HepG2 (cell line): ENCODE data around the gene GOLGA6C. TPM values are rescaled to one million over a fixed set of nuclear protein-coding genes. Genes with fewer than 3 reads are reported as not detected.
A peak's percentile ranks its signal among the peaks of the same experiment; 100 is the strongest.

Experiments used
- CCDC6 ChIP-seq: sonication (generic); formaldehyde crosslinking; IDR thresholded peaks from 2 replicates; pipeline ENCODE4 v1.8.1; 2022; ENCODE audit warnings: mild to moderate bottlenecking, missing genetic modification reagents, moderate library complexity
- CTCF ChIP-seq: sonication (generic); formaldehyde crosslinking; IDR thresholded peaks from 2 replicates; pipeline ENCODE4 v1.5.0; 2020; ENCODE audit warnings: mild to moderate bottlenecking, missing genetic modification reagents, moderate library complexity
- FOXP1 ChIP-seq, 2 experiments: fragments of 450-650 bp in 1 of 2; IDR thresholded peaks; 2 replicates each; pipeline ENCODE4 v1.6.1; 2017 to 2018; ENCODE audit warnings: antibody characterized with exemption in 1 of 2
- GATAD2A ChIP-seq: IDR thresholded peaks from 2 replicates; pipeline ENCODE4 v1.6.1; 2016
- GTF2F1 ChIP-seq: fragments of 150-350 bp; IDR thresholded peaks from 2 replicates; pipeline ENCODE4 v1.6.1; 2014; ENCODE audit warnings: low read length
- MIER3 ChIP-seq: IDR thresholded peaks from 2 replicates; pipeline ENCODE4 v1.6.1; 2016; ENCODE audit warnings: missing compliant biosample characterization, borderline replicate concordance
- NR2F6 ChIP-seq, 2 experiments: IDR thresholded peaks; 2 replicates each; pipeline ENCODE4 v1.6.1; 2016; ENCODE audit warnings: antibody characterized with exemption in 1 of 2, mild to moderate bottlenecking in 1 of 2
- NRL ChIP-seq: sonication (generic); formaldehyde crosslinking; IDR thresholded peaks from 2 replicates; pipeline ENCODE4 v1.5.0; 2020; ENCODE audit warnings: missing genetic modification reagents, mild to moderate bottlenecking, moderate library complexity, borderline replicate concordance
- REST ChIP-seq, 2 experiments: IDR thresholded peaks; 2 replicates each; pipeline ENCODE4 v1.6.1; 2011 to 2012; ENCODE audit warnings: low read length in 2 of 2, borderline replicate concordance in 1 of 2, low read depth in 1 of 2, mild to moderate bottlenecking in 1 of 2, moderate library complexity in 1 of 2
- SCMH1 ChIP-seq: sonication (generic); formaldehyde crosslinking; IDR thresholded peaks from 2 replicates; pipeline ENCODE4 v1.9.0; 2021; ENCODE audit warnings: missing genetic modification reagents, mild to moderate bottlenecking, borderline replicate concordance
- SIN3A ChIP-seq: IDR thresholded peaks from 2 replicates; pipeline ENCODE4 v1.6.1; 2011; ENCODE audit warnings: low read depth, mild to moderate bottlenecking, control low read depth, low read length, borderline replicate concordance
- SMARCE1 ChIP-seq: fragments of 450-650 bp; IDR thresholded peaks from 2 replicates; pipeline ENCODE4 v1.6.1; 2017; ENCODE audit warnings: borderline replicate concordance
- SNAPC5 ChIP-seq: sonication (generic); formaldehyde crosslinking; IDR thresholded peaks from 2 replicates; pipeline ENCODE4 v1.8.1; 2023; ENCODE audit warnings: mild to moderate bottlenecking, missing genetic modification reagents, borderline replicate concordance
- SP4 ChIP-seq: sonication (generic); formaldehyde crosslinking; IDR thresholded peaks from 2 replicates; pipeline ENCODE4 v1.8.1; 2023; ENCODE audit warnings: mild to moderate bottlenecking, missing genetic modification reagents
- U2AF1 ChIP-seq: fragments of 200-400 bp; formaldehyde crosslinking; optimal IDR thresholded peaks from 2 replicates; pipeline ENCODE3; 2017; ENCODE audit warnings: mild to moderate bottlenecking, low read depth, low read length
- ZKSCAN8 ChIP-seq: IDR thresholded peaks from 2 replicates; pipeline ENCODE4 v1.6.1; 2016; ENCODE audit warnings: borderline replicate concordance, missing genetic modification reagents, missing compliant biosample characterization
- ZNF24 ChIP-seq: fragments of 450-650 bp; IDR thresholded peaks from 2 replicates; pipeline ENCODE4 v1.6.1; 2017; ENCODE audit warnings: antibody characterized with exemption, mild to moderate bottlenecking
- ZNF335 ChIP-seq: sonication (generic); formaldehyde crosslinking; IDR thresholded peaks from 2 replicates; pipeline ENCODE4 v1.4.0; 2020; ENCODE audit warnings: missing genetic modification reagents
- ZNF547 ChIP-seq: sonication (generic); formaldehyde crosslinking; IDR thresholded peaks from 2 replicates; pipeline ENCODE4 v1.5.1; 2020; ENCODE audit warnings: mild to moderate bottlenecking, missing genetic modification reagents
- polyA plus RNA-seq, 8 experiments: library from polyadenylated mRNA; depleted of rRNA in 3 of 8; stranded (reverse) in 7 of 8; unstranded in 1 of 8; fragments of >200 nt; fragmentation: Illumina TruSeq in 4 of 8; extraction: Trizol in 4 of 8; gene quantifications; 2 replicates each; pipeline versions ENCODE4 v1.2.1 to v1.2.3, GENCODE V29; 2011 to 2016; ENCODE audit warnings: low read depth in 4 of 8, missing spikeins in 1 of 8, mixed read lengths in 1 of 8; ENCODE audit not compliant: insufficient read depth in 1 of 8
- total RNA-seq, 5 experiments: library from RNA; depleted of rRNA; stranded (reverse); fragments of >200 nt; fragmentation: Illumina TruSeq; extraction: Trizol; gene quantifications; 2 replicates each; pipeline ENCODE4 v1.2.3, GENCODE V29; 2016; ENCODE audit warnings: low read depth in 1 of 5
- TF ChIP-seq, protein P1 (sequence below): sonication (generic); formaldehyde crosslinking; IDR thresholded peaks from 2 replicates; pipeline ENCODE4 v1.5.0; 2020; ENCODE audit warnings: mild to moderate bottlenecking, missing genetic modification reagents, borderline replicate concordance
- TF ChIP-seq, protein P2 (sequence below): sonication (generic); formaldehyde crosslinking; IDR thresholded peaks from 2 replicates; pipeline ENCODE4 v1.8.1; 2022; ENCODE audit warnings: mild to moderate bottlenecking, missing genetic modification reagents

GOLGA6C gene
- total and polyA plus RNA-seq, 2 of the 13 experiments (the other 11 are each of a cell fraction or from before 2014, with no cell fraction given) = not detected

DNA sequence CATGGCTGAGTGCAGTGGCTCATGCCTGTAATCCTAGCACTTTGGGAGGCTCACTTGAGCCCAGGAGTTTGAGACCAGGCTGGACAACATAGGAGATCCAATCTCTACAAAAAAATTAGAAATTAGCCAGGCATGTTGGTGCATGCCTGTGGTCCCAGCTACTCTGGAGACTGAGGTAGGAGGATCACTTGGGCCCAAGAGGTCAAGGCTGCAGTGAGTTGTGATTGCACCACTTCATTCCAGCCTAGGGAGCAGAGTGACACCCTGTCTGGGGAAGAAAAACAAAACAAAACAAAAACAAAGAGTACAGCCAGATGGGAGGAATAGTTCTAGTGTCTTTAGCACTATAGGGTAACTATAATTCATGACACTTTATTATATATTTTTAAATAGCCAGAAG, 51.6 kb downstream of the GOLGA6C start (continued):
- TF ChIP-seq U2AF1 = no peak
- TF ChIP-seq SMARCE1 = no peak
- no peak for TF ChIP-seq ZNF335 (CRISPR knock-in tag)
- TF ChIP-seq REST (IDR thresholded peaks at IDR 0.05; ENCODE audit: borderline replicate concordance in 1 of 2, low read depth in 1 of 2, low read length in 2 of 2) = no peak
- no peak for TF ChIP-seq SCMH1 (CRISPR knock-in tag)
- no peak for TF ChIP-seq FOXP1 (IDR thresholded peaks at IDR 0.05)
- TF ChIP-seq FOXP1 (CRISPR knock-in tag; IDR thresholded peaks at IDR 0.05) = peak; percentile 46; the same call in 1 of the 2 replicates
- no peak for TF ChIP-seq SP4
- no peak for TF ChIP-seq GTF2F1
- no peak for TF ChIP-seq CCDC6 (CRISPR knock-in tag)
- TF ChIP-seq NRL (CRISPR knock-in tag) = no peak
- peak; percentile 68 for TF ChIP-seq NR2F6 (IDR thresholded peaks at IDR 0.05)
- TF ChIP-seq NR2F6 (CRISPR knock-in tag; IDR thresholded peaks at IDR 0.05) = peak; percentile 82
- TF ChIP-seq, protein P1, sequence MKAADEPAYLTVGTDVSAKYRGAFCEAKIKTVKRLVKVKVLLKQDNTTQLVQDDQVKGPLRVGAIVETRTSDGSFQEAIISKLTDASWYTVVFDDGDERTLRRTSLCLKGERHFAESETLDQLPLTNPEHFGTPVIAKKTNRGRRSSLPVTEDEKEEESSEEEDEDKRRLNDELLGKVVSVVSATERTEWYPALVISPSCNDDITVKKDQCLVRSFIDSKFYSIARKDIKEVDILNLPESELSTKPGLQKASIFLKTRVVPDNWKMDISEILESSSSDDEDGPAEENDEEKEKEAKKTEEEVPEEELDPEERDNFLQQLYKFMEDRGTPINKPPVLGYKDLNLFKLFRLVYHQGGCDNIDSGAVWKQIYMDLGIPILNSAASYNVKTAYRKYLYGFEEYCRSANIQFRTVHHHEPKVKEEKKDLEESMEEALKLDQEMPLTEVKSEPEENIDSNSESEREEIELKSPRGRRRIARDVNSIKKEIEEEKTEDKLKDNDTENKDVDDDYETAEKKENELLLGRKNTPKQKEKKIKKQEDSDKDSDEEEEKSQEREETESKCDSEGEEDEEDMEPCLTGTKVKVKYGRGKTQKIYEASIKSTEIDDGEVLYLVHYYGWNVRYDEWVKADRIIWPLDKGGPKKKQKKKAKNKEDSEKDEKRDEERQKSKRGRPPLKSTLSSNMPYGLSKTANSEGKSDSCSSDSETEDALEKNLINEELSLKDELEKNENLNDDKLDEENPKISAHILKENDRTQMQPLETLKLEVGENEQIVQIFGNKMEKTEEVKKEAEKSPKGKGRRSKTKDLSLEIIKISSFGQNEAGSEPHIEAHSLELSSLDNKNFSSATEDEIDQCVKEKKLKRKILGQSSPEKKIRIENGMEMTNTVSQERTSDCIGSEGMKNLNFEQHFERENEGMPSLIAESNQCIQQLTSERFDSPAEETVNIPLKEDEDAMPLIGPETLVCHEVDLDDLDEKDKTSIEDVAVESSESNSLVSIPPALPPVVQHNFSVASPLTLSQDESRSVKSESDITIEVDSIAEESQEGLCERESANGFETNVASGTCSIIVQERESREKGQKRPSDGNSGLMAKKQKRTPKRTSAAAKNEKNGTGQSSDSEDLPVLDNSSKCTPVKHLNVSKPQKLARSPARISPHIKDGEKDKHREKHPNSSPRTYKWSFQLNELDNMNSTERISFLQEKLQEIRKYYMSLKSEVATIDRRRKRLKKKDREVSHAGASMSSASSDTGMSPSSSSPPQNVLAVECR = no peak
- TF ChIP-seq, protein P2, sequence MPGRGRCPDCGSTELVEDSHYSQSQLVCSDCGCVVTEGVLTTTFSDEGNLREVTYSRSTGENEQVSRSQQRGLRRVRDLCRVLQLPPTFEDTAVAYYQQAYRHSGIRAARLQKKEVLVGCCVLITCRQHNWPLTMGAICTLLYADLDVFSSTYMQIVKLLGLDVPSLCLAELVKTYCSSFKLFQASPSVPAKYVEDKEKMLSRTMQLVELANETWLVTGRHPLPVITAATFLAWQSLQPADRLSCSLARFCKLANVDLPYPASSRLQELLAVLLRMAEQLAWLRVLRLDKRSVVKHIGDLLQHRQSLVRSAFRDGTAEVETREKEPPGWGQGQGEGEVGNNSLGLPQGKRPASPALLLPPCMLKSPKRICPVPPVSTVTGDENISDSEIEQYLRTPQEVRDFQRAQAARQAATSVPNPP (CRISPR knock-in tag) = no peak
- no peak for TF ChIP-seq ZNF24
- no peak for TF ChIP-seq SNAPC5 (CRISPR knock-in tag)
- no peak for TF ChIP-seq CTCF (CRISPR knock-in tag)
- no peak for TF ChIP-seq ZNF547 (CRISPR knock-in tag)
- TF ChIP-seq ZKSCAN8 (CRISPR knock-in tag) = no peak
- no peak for TF ChIP-seq MIER3
- TF ChIP-seq GATAD2A (CRISPR knock-in tag) = peak; percentile 24; the same call in 1 of the 2 replicates
- TF ChIP-seq SIN3A = no peak
